Activated CD8-positive, alpha-beta memory T cell treated with anti-CD3 and anti-CD28 coated beads, Interleukin-2, amount 50 U/mL, for 24 hours (primary cell): ENCODE data around the gene SLC26A4.
"Not testable (repeated sequence)": the region's sequence is repeated elsewhere in the genome, so short reads cannot be mapped to it uniquely, and the experiment has no call there.

Experiments
- DNase-seq: peaks from one replicate; pipeline ENCODE4 v3.0.0-alpha.2; 2020; ENCODE audit errors: extremely low read depth

SLC26A4 gene

GRCh38 chr7:107660381-107661080 is at the start of gene SLC26A4:
SLC26A4 (plus strand) TSS chr7:107660828; CDS start chr7:107661642, 814 bp downstream.
- no peak for DNase-seq

GRCh38 chr7:107613439-107613838 is 47.2 kb upstream of the SLC26A4 start:
- no peak for DNase-seq

GRCh38 chr7:107613948-107614347 is 46.7 kb upstream of the SLC26A4 start:
- no peak for DNase-seq

GRCh38 chr7:107614425-107614824 is 46.2 kb upstream of the SLC26A4 start:
- DNase-seq = no peak

GRCh38 chr7:107615910-107616680 is 44.5 kb upstream of the SLC26A4 start:
- no peak for DNase-seq

GRCh38 chr7:107622429-107622828 is 38.2 kb upstream of the SLC26A4 start:
- no peak for DNase-seq

- no peak for DNase-seq
Measured at GRCh38 chr7:107622894-107623293, 37.7 kb upstream of the SLC26A4 start.

- no peak for DNase-seq
Measured at GRCh38 chr7:107627002-107627401, 33.6 kb upstream of the SLC26A4 start.

- DNase-seq = no peak
Measured at GRCh38 chr7:107628461-107629064, 32.1 kb upstream of the SLC26A4 start.

GRCh38 chr7:107630342-107630741 is 30.3 kb upstream of the SLC26A4 start:
- DNase-seq = no peak

GRCh38 chr7:107631588-107632491 is 28.8 kb upstream of the SLC26A4 start:
- no peak for DNase-seq

- DNase-seq = no peak
Measured at GRCh38 chr7:107632492-107632865, 28.1 kb upstream of the SLC26A4 start.

- DNase-seq = no peak
Measured at GRCh38 chr7:107638594-107638993, 22.0 kb upstream of the SLC26A4 start.

GRCh38 chr7:107639070-107639469 is 21.6 kb upstream of the SLC26A4 start:
- not testable (repeated sequence) for DNase-seq

GRCh38 chr7:107641676-107642075 is 19.0 kb upstream of the SLC26A4 start:
- DNase-seq = no peak

GRCh38 chr7:107642501-107642900 is 18.1 kb upstream of the SLC26A4 start:
- no peak for DNase-seq

- DNase-seq = no peak
Measured at GRCh38 chr7:107643407-107643806, 17.2 kb upstream of the SLC26A4 start.

GRCh38 chr7:107643938-107644308 is 16.7 kb upstream of the SLC26A4 start:
- DNase-seq = no peak

GRCh38 chr7:107644309-107644974 is 16.2 kb upstream of the SLC26A4 start:
- DNase-seq = no peak

GRCh38 chr7:107652642-107653041 is 8.0 kb upstream of the SLC26A4 start:
- no peak for DNase-seq

- DNase-seq = no peak
Measured at GRCh38 chr7:107658467-107658866, 2.2 kb upstream of the SLC26A4 start.
